ENCODE measurements around the gene GOLGA5. TPM values are rescaled to one million over a fixed set of nuclear protein-coding genes. Genes with fewer than 3 reads are reported as not detected.
"Not testable (repeated sequence)": the region's sequence is repeated elsewhere in the genome, so short reads cannot be mapped to it uniquely, and the experiment has no call there.

The GOLGA5 gene
- total RNA-seq, 1 experiment from 2014 or later: 22.3 TPM

DNA sequence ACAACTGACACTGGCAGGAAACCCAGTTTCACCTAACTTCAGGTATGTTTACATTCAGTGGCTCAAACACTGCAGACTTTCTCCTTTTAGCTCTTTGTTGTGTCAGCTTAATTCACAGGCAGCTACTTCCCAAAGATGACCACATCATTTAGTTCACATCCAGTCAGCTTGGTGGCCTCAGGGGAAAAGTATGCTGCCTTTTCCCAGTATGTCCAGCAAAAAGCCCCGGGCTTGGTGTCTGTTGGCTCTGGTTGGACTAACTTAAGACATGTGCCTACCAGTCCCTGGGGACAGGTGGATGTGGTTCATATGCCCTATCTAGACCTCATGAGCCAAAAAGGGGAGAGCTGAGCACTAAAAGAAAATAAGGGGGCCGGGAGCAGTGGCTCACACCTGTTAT lies 56.4 kb downstream of the GOLGA5 start:
- in situ Hi-C loops (cut with HindIII; ENCODE audit: low pct_unique_long_range_greater_than_20kb, low sequenced_read_pairs): no loop called here
- Histone ChIP-seq H3K27ac (ENCODE audit: low read length) (no peak overlapping the region), H3K27me3 (ENCODE audit: control insufficient read depth, insufficient read depth, low read length) (no peaks in the 10 kb centered on the region), H3K9me3 (ENCODE audit: control insufficient read depth, insufficient read depth, low read depth, low read length) (no peaks in the 10 kb centered on the region), H3K36me3 (ENCODE audit: control insufficient read depth, insufficient read depth, low read length) (no peaks in the 10 kb centered on the region), H3K4me3 (ENCODE audit: low read depth in 2 of 2, low read length in 2 of 2) (no peak overlapping the region), H3K4me1 (ENCODE audit: control insufficient read depth, insufficient read depth, low read length) (no peaks in the 10 kb centered on the region)
- POLR2A ChIA-PET: no interaction called here
- TF ChIP-seq SIN3A (IDR thresholded peaks at IDR 0.05; ENCODE audit: borderline replicate concordance, insufficient read depth, low read depth, low read length): no peak
- TF ChIP-seq POLR2AphosphoS5 (IDR thresholded peaks at IDR 0.05; ENCODE audit: low read depth, low read length): no peak
- TF ChIP-seq, protein P1, sequence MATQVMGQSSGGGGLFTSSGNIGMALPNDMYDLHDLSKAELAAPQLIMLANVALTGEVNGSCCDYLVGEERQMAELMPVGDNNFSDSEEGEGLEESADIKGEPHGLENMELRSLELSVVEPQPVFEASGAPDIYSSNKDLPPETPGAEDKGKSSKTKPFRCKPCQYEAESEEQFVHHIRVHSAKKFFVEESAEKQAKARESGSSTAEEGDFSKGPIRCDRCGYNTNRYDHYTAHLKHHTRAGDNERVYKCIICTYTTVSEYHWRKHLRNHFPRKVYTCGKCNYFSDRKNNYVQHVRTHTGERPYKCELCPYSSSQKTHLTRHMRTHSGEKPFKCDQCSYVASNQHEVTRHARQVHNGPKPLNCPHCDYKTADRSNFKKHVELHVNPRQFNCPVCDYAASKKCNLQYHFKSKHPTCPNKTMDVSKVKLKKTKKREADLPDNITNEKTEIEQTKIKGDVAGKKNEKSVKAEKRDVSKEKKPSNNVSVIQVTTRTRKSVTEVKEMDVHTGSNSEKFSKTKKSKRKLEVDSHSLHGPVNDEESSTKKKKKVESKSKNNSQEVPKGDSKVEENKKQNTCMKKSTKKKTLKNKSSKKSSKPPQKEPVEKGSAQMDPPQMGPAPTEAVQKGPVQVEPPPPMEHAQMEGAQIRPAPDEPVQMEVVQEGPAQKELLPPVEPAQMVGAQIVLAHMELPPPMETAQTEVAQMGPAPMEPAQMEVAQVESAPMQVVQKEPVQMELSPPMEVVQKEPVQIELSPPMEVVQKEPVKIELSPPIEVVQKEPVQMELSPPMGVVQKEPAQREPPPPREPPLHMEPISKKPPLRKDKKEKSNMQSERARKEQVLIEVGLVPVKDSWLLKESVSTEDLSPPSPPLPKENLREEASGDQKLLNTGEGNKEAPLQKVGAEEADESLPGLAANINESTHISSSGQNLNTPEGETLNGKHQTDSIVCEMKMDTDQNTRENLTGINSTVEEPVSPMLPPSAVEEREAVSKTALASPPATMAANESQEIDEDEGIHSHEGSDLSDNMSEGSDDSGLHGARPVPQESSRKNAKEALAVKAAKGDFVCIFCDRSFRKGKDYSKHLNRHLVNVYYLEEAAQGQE (IDR thresholded peaks at IDR 0.05; ENCODE audit: insufficient read depth in 1 of 2, low read depth in 2 of 2, low read length in 1 of 2): no peak
- TF ChIP-seq TCF7L2 (IDR thresholded peaks at IDR 0.05; ENCODE audit: low read depth, low read length): no peak
- TF ChIP-seq, protein P2, sequence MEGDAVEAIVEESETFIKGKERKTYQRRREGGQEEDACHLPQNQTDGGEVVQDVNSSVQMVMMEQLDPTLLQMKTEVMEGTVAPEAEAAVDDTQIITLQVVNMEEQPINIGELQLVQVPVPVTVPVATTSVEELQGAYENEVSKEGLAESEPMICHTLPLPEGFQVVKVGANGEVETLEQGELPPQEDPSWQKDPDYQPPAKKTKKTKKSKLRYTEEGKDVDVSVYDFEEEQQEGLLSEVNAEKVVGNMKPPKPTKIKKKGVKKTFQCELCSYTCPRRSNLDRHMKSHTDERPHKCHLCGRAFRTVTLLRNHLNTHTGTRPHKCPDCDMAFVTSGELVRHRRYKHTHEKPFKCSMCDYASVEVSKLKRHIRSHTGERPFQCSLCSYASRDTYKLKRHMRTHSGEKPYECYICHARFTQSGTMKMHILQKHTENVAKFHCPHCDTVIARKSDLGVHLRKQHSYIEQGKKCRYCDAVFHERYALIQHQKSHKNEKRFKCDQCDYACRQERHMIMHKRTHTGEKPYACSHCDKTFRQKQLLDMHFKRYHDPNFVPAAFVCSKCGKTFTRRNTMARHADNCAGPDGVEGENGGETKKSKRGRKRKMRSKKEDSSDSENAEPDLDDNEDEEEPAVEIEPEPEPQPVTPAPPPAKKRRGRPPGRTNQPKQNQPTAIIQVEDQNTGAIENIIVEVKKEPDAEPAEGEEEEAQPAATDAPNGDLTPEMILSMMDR (IDR thresholded peaks at IDR 0.05): no peak
- intact Hi-C loops (cut with micrococcal nuclease; ENCODE audit: unreplicated experiment): no loop called here
- CTCF ChIA-PET: no interaction called here
- BruUV-seq (replicated peaks): no TSS peak
- DNase-seq (ENCODE audit: low read depth, low spot score) (no peak), ATAC-seq (no peak)

DNA sequence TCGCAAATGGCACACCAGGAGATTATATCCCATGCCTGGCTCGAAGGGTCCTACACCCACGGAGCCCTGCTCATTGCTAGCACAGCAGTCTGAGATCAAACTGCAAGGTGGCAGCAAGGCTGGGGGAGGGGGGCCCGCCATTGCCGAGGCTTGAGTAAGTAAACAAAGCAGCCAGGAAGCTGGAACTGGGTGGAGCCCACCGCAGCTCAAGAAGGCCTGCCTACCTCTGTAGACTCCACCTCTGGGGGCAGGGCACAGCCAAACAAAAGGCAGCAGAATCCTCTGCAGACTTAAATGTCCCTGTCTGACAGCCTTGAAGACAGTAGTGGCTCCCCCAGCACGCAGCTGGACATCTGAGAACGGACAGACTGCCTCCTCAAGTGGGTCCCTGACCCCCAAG lies 59.0 kb downstream of the GOLGA5 start:
- in situ Hi-C loops (cut with HindIII; ENCODE audit: low pct_unique_long_range_greater_than_20kb, low sequenced_read_pairs); POLR2A ChIA-PET; H3K36me3 ChIP-seq (ENCODE audit: control insufficient read depth, insufficient read depth, low read length); H3K27ac ChIP-seq (ENCODE audit: low read length); H3K27me3 ChIP-seq (ENCODE audit: control insufficient read depth, insufficient read depth, low read length); intact Hi-C loops (cut with micrococcal nuclease; ENCODE audit: unreplicated experiment); DNase-seq (ENCODE audit: low read depth, low spot score); ATAC-seq; CTCF ChIA-PET; H3K9me3 ChIP-seq (ENCODE audit: control insufficient read depth, insufficient read depth, low read depth, low read length); BruUV-seq (replicated peaks); H3K4me1 ChIP-seq (ENCODE audit: control insufficient read depth, insufficient read depth, low read length); H3K4me3 ChIP-seq (ENCODE audit: low read depth in 2 of 2, low read length in 2 of 2): not testable (repeated sequence)

DNA sequence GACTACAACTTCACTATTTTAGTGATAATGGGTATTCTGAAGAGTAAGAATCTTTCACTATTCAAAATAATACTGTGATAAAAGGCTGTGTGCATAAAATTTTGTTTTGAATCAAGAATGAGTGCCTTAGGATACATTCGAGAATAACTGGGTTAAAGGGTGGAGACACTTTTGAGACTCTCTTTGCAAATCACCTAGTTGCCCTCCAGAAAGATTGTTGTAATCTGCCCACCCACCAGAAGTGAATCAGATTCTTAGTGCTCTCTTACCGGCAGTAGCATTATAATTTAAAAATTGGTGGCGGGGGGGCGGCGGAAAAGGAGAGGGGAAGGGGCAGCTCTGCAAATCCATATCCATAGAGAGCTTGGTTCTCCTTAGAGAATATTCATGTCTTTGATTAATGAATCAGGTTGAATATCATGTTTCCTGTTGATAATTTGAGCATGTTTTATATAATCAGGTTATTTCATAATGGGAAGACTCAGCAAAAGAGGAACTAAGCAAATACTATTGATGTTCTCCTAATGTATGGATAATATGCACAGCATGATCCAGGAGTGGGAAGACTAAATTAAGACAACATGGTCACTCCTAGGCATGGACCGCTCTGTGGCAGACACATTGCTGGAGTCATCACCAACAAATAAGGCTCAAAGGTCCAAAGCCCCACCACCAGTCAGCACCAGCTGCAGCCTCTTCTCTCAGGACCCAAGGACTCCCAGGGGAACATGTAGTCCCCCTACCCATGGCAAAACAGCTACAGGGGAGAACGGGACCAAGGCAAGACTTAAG lies 66.1 kb downstream of the GOLGA5 start:
- CTCF ChIA-PET: no interaction called here
- POLR2A ChIA-PET: no interaction called here
- Histone ChIP-seq H3K27me3 (ENCODE audit: control insufficient read depth, insufficient read depth, low read length) (no peaks in the 10 kb centered on the region), H3K27ac (ENCODE audit: low read length) (no peak overlapping the region), H3K9me3 (ENCODE audit: control insufficient read depth, insufficient read depth, low read depth, low read length) (no peaks in the 10 kb centered on the region), H3K4me3 (ENCODE audit: low read depth in 2 of 2, low read length in 2 of 2) (no peak overlapping the region), H3K36me3 (ENCODE audit: control insufficient read depth, insufficient read depth, low read length) (no peaks in the 10 kb centered on the region), H3K4me1 (ENCODE audit: control insufficient read depth, insufficient read depth, low read length) (no peaks in the 10 kb centered on the region)
- DNase-seq (ENCODE audit: low read depth, low spot score) (no peak), ATAC-seq (no peak)
- in situ Hi-C loops (cut with HindIII; ENCODE audit: low pct_unique_long_range_greater_than_20kb, low sequenced_read_pairs): no loop called here
- TF ChIP-seq, protein P2 (IDR thresholded peaks at IDR 0.05): no peak
- TF ChIP-seq TCF7L2 (IDR thresholded peaks at IDR 0.05; ENCODE audit: low read depth, low read length): no peak
- TF ChIP-seq, protein P1 (IDR thresholded peaks at IDR 0.05; ENCODE audit: insufficient read depth in 1 of 2, low read depth in 2 of 2, low read length in 1 of 2): no peak
- no peak for TF ChIP-seq POLR2AphosphoS5 (IDR thresholded peaks at IDR 0.05; ENCODE audit: low read depth, low read length)
- no peak for TF ChIP-seq SIN3A (IDR thresholded peaks at IDR 0.05; ENCODE audit: borderline replicate concordance, insufficient read depth, low read depth, low read length)
- intact Hi-C loops (cut with micrococcal nuclease; ENCODE audit: unreplicated experiment): no loop called here
- no TSS peak for BruUV-seq (replicated peaks)
